ENCODE measurements around the gene PRKD1.

DNA sequence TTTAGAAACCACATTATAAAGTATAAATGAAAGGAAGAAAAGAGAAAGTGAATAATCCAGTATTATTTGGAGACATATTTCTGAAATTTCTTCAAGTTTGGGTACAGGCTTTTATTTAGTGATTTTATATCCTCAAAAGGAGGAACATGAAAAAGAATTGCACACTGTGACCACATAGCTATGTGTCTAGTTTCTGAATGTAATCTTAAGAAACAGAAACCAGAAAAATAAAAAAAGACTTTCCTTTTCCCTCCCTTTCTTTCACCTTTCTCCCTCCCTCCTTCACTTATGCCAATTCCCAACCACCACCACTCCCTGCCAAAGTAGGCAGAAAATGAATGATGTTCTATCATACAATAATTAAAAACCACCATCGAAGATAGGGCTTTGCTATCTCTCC lies 189.6 kb downstream of the PRKD1 start:
- TF ChIP-seq POLR2A (IDR thresholded peaks at IDR 0.05; ENCODE audit: low read depth, low read length) (no peak), POLR2AphosphoS5 (IDR thresholded peaks at IDR 0.05; ENCODE audit: low read depth, low read length) (no peak), TAF1 (IDR thresholded peaks at IDR 0.05; ENCODE audit: low read depth, low read length) (no peak)
